ENCODE results near the gene HS3ST2.

The HS3ST2 gene

DNA sequence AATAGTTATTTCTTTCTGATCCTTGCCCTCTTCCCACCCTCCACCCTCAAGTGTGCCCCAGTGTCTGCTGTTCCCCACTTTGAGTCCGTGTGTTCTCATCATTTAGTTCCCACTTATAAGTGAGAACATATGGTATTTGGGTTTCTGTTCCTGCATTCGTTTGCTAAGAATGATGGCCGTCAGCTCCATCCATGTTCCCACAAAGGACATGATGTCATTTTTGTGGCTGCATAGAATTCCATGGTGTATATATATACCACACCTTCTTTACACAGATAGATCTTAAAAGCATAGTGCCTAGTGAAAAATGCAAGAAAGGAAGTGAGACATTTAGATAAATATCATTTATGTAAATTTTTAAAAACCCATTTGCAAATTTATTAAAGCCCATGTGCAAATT lies 33.1 kb downstream of the HS3ST2 start:
- TF ChIP-seq, protein P1, sequence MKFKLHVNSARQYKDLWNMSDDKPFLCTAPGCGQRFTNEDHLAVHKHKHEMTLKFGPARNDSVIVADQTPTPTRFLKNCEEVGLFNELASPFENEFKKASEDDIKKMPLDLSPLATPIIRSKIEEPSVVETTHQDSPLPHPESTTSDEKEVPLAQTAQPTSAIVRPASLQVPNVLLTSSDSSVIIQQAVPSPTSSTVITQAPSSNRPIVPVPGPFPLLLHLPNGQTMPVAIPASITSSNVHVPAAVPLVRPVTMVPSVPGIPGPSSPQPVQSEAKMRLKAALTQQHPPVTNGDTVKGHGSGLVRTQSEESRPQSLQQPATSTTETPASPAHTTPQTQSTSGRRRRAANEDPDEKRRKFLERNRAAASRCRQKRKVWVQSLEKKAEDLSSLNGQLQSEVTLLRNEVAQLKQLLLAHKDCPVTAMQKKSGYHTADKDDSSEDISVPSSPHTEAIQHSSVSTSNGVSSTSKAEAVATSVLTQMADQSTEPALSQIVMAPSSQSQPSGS (tag by site-specific recombination; IDR thresholded peaks at IDR 0.05; ENCODE audit: low read depth), result 0 out of 2 replicates have a peak, but pooled peaks have one; percentile 12
- TF ChIP-seq KLF7 (tag by site-specific recombination; IDR thresholded peaks at IDR 0.05; ENCODE audit: borderline replicate concordance), result no peak
- TF ChIP-seq ZNF211 (tag by site-specific recombination; IDR thresholded peaks at IDR 0.05; ENCODE audit: low read depth), result 0 out of 2 replicates have a peak, but pooled peaks have one; percentile 57
- no peak for TF ChIP-seq ZNF555 (tag by site-specific recombination; conservative IDR thresholded peaks at IDR 0.05)
- Histone ChIP-seq H3K4me3 (ENCODE audit: low read depth, low read length) (no peak overlapping the region), H3K36me3 (ENCODE audit: control insufficient read depth in 2 of 2, insufficient read depth in 1 of 2, low read length in 2 of 2) (no peaks in the 10 kb centered on the region), H3K27ac (ENCODE audit: extremely low read depth, low read depth, low read length) (no peak overlapping the region), H3K9me3 (ENCODE audit: control insufficient read depth, insufficient read depth, low read depth, low read length) (no peaks in the 10 kb centered on the region), H3K4me1 (ENCODE audit: control insufficient read depth, insufficient read depth, low read length) (no peaks in the 10 kb centered on the region)
- ChIA-PET CTCF (no interaction called here), POLR2A (no interaction called here)

DNA sequence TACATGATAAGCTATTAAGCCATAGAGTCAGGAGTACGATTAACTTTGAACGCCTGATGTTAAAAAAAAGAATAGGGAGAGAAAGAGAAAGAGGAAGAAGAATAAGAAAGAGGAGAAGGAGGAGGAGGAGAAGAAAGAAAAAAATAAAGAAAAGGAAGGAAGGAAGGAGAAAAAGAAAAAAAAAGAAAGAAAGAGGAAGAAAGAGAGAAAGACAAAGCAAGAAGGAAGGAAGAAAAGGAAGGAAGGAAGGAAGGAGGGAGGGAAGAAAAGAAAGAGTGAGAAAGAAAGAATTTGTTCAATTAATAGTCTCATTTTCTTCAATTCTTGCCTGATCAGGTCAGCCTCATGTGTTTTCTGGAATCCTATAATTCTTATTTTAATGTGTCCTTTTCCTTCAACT lies 33.7 kb downstream of the HS3ST2 start:
- no peak for TF ChIP-seq ZNF2 (tag by site-specific recombination; IDR thresholded peaks at IDR 0.05)
- TF ChIP-seq ZNF112 (tag by site-specific recombination; IDR thresholded peaks at IDR 0.05), result no peak
- TF ChIP-seq ZNF366 (tag by site-specific recombination; conservative IDR thresholded peaks at IDR 0.05), result peak; percentile 80
- no peak for TF ChIP-seq SP2 (tag by site-specific recombination; IDR thresholded peaks at IDR 0.05)
- no peak for TF ChIP-seq ZNF560 (tag by site-specific recombination; IDR thresholded peaks at IDR 0.05; ENCODE audit: borderline replicate concordance)
- Histone ChIP-seq H3K27ac (ENCODE audit: extremely low read depth, low read depth, low read length) (no peak overlapping the region), H3K36me3 (ENCODE audit: control insufficient read depth in 2 of 2, insufficient read depth in 1 of 2, low read length in 2 of 2) (no peaks in the 10 kb centered on the region), H3K9me3 (ENCODE audit: control insufficient read depth, insufficient read depth, low read depth, low read length) (no peaks in the 10 kb centered on the region), H3K4me3 (ENCODE audit: low read depth, low read length) (no peak overlapping the region), H3K4me1 (ENCODE audit: control insufficient read depth, insufficient read depth, low read length) (no peaks in the 10 kb centered on the region)
- POLR2A ChIA-PET, result no interaction called here
- CTCF ChIA-PET, result no interaction called here

DNA sequence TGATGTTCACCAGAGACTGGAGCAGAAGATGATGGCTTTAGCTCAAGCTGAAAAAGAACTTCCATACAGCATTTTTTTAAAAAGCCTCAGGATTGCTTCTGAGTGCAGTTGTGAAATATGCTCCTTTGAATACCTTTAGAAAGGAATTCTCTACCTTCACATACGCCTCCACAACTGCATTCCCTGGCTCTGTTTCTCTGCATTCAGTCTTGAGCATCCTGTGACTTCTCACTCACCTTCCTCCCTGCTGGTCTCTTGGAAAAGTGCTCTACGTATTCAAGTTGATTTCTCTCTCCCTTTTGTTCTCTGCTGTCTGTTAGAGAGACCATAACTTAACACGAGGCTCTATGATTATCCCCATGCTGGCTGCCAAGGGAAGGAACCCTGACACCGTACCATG lies 34.5 kb downstream of the HS3ST2 start:
- H3K27ac ChIP-seq (ENCODE audit: extremely low read depth, low read depth, low read length), result no peak overlapping the region
- no peaks in the 10 kb centered on the region for H3K4me1 ChIP-seq (ENCODE audit: control insufficient read depth, insufficient read depth, low read length)
- ChIA-PET POLR2A (no interaction called here), CTCF (no interaction called here)
- no peaks in the 10 kb centered on the region for H3K9me3 ChIP-seq (ENCODE audit: control insufficient read depth, insufficient read depth, low read depth, low read length)
- H3K4me3 ChIP-seq (ENCODE audit: low read depth, low read length), result no peak overlapping the region
- TF ChIP-seq ZBTB17 (tag by site-specific recombination; IDR thresholded peaks at IDR 0.05) (peak; percentile 26; the same call in 1 of the 2 replicates), HOXC10 (CRISPR knock-in tag; IDR thresholded peaks at IDR 0.05) (no peak)
- no peaks in the 10 kb centered on the region for H3K36me3 ChIP-seq (ENCODE audit: control insufficient read depth in 2 of 2, insufficient read depth in 1 of 2, low read length in 2 of 2)

DNA sequence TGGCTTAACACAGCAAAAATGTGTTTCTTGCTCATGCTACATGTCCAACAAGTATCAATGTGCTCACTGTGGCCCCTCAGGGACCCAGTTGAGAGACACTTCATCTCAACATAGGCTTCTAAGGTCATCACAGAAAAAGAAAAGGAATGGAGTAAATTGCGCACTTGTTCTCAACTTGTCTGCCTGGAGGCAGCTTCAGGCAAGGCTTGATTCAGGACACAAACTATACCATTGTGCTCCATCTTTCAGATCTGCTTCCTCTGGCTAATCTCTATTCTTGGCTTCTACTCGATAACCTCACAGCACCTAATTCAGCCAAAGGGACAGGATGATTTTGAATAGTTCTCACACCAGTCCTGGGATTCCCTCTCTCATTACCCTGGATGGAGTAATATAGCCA lies 35.6 kb downstream of the HS3ST2 start:
- Histone ChIP-seq H3K4me1 (ENCODE audit: control insufficient read depth, insufficient read depth, low read length) (no peaks in the 10 kb centered on the region), H3K9me3 (ENCODE audit: control insufficient read depth, insufficient read depth, low read depth, low read length) (no peaks in the 10 kb centered on the region), H3K36me3 (ENCODE audit: control insufficient read depth in 2 of 2, insufficient read depth in 1 of 2, low read length in 2 of 2) (no peaks in the 10 kb centered on the region), H3K4me3 (ENCODE audit: low read depth, low read length) (no peak overlapping the region), H3K27ac (ENCODE audit: extremely low read depth, low read depth, low read length) (no peak overlapping the region)
- TF ChIP-seq, protein P2, sequence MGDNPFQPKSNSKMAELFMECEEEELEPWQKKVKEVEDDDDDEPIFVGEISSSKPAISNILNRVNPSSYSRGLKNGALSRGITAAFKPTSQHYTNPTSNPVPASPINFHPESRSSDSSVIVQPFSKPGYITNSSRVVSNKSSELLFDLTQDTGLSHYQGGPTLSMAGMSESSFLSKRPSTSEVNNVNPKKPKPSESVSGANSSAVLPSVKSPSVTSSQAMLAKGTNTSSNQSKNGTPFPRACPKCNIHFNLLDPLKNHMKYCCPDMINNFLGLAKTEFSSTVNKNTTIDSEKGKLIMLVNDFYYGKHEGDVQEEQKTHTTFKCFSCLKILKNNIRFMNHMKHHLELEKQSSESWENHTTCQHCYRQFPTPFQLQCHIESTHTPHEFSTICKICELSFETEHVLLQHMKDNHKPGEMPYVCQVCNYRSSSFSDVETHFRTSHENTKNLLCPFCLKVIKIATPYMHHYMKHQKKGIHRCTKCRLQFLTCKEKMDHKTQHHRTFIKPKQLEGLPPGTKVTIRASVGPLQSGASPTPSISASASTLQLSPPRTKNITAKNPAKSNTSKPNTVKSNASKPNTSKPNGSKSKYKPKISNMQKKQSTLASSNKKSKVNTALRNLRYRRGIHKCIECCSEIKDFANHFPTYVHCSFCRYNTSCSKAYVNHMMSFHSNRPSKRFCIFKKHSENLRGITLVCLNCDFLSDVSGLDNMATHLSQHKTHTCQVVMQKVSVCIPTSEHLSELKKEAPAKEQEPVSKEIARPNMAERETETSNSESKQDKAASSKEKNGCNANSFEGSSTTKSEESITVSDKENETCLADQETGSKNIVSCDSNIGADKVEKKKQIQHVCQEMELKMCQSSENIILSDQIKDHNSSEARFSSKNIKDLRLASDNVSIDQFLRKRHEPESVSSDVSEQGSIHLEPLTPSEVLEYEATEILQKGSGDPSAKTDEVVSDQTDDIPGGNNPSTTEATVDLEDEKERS (tag by site-specific recombination; IDR thresholded peaks at IDR 0.05), result no peak
- TF ChIP-seq ZNF555 (tag by site-specific recombination; conservative IDR thresholded peaks at IDR 0.05), result no peak
- TF ChIP-seq ZNF169 (tag by site-specific recombination; IDR thresholded peaks at IDR 0.05), result no peak
- TF ChIP-seq ZNF621 (tag by site-specific recombination; IDR thresholded peaks at IDR 0.05), result no peak
- no peak for TF ChIP-seq ZNF777 (tag by site-specific recombination; IDR thresholded peaks at IDR 0.05; ENCODE audit: borderline replicate concordance)
- no peak for TF ChIP-seq ZNF311 (tag by site-specific recombination; IDR thresholded peaks at IDR 0.05; ENCODE audit: borderline replicate concordance)
- TF ChIP-seq SCRT1 (tag by site-specific recombination; IDR thresholded peaks at IDR 0.05; ENCODE audit: borderline replicate concordance), result no peak
- TF ChIP-seq IKZF3 (tag by site-specific recombination; IDR thresholded peaks at IDR 0.05), result no peak
- POLR2A ChIA-PET, result no interaction called here
- CTCF ChIA-PET, result no interaction called here
